ENCODE measurements around the gene C22orf39.

The C22orf39 gene

GRCh38 chr22:19476023-19476422, 28.5 kb upstream of the C22orf39 start:
- DNase-seq (ENCODE audit: low spot score), result no peak
- TF ChIP-seq CTCF (IDR thresholded peaks at IDR 0.05), result no peak
- H3K4me3 ChIP-seq, result no peak overlapping the region
- no peak overlapping the region for H3K27ac ChIP-seq

- DNase-seq (ENCODE audit: low spot score), result no peak
- H3K4me3 ChIP-seq, result no peak overlapping the region
- no peak for TF ChIP-seq CTCF (IDR thresholded peaks at IDR 0.05)
- H3K27ac ChIP-seq, result no peak overlapping the region
Observed at GRCh38 chr22:19473578-19473977, 26.1 kb upstream of the C22orf39 start.

- DNase-seq (ENCODE audit: low spot score), result no peak
- Histone ChIP-seq H3K4me3 (no peak overlapping the region), H3K27ac (no peak overlapping the region)
- TF ChIP-seq CTCF (IDR thresholded peaks at IDR 0.05), result no peak
Observed at GRCh38 chr22:19472233-19472632, 24.7 kb upstream of the C22orf39 start.

GRCh38 chr22:19471572-19471971, 24.1 kb upstream of the C22orf39 start:
- TF ChIP-seq CTCF (IDR thresholded peaks at IDR 0.05), result no peak
- Histone ChIP-seq H3K27ac (no peak overlapping the region), H3K4me3 (no peak overlapping the region)
- no peak for DNase-seq (ENCODE audit: low spot score)

GRCh38 chr22:19470010-19470409, 22.5 kb upstream of the C22orf39 start:
- no peak overlapping the region for H3K27ac ChIP-seq
- DNase-seq (ENCODE audit: low spot score), result no peak
- no peak overlapping the region for H3K4me3 ChIP-seq
- TF ChIP-seq CTCF (IDR thresholded peaks at IDR 0.05), result no peak

GRCh38 chr22:19469421-19469820, 21.9 kb upstream of the C22orf39 start:
- DNase-seq (ENCODE audit: low spot score), result no peak
- H3K27ac ChIP-seq, result no peak overlapping the region
- no peak for TF ChIP-seq CTCF (IDR thresholded peaks at IDR 0.05)
- no peak overlapping the region for H3K4me3 ChIP-seq

- no peak for TF ChIP-seq CTCF (IDR thresholded peaks at IDR 0.05)
- DNase-seq (ENCODE audit: low spot score), result no peak
- no peak overlapping the region for H3K27ac ChIP-seq
- H3K4me3 ChIP-seq, result no peak overlapping the region
Observed at GRCh38 chr22:19467912-19468311, 20.4 kb upstream of the C22orf39 start.

All from coronary artery (tissue), 2 donors.